Vagina (tissue), 2 donors: ENCODE measurements around the gene CCDC38. TPM values are rescaled to one million over a fixed set of nuclear protein-coding genes. Genes with fewer than 3 reads are reported as not detected.
"Not testable (repeated sequence)": the region's sequence is repeated elsewhere in the genome, so short reads cannot be mapped to it uniquely, and the experiment has no call there.

ENCODE experiments used
- DNase-seq, 2 donors: peaks; one replicate each; pipeline ENCODE4 v3.0.0-alpha.2; 2017; ENCODE audit errors: extremely low spot score in 2 of 2
- H3K27ac ChIP-seq: fragments of 200-600 bp; sonication (generic); one replicate; pipeline ENCODE4 v1.5.1; 2019
- H3K27me3 ChIP-seq: fragments of 200-600 bp; sonication (generic); one replicate; pipeline ENCODE4 v1.5.1; 2019
- H3K36me3 ChIP-seq, 2 donors: fragments of 200-600 bp; sonication (generic); one replicate each; pipeline ENCODE4 v1.5.1; 2017 to 2019
- H3K4me1 ChIP-seq: fragments of 200-600 bp; sonication (generic); one replicate; pipeline ENCODE4 v1.5.1; 2019
- H3K4me3 ChIP-seq, 2 donors: fragments of 200-600 bp; sonication (generic); 1 replicate in 1 of 2; 2 replicates in 1 of 2; pipeline ENCODE4 v1.5.1; 2016 to 2019
- H3K9me3 ChIP-seq: fragments of 200-600 bp; sonication (generic); one replicate; pipeline ENCODE4 v1.5.1; 2019
- CTCF ChIP-seq, 3 experiments: fragments of 450-650 bp in 2 of 3; fragments of 200-600 bp in 1 of 3; sonication (generic) in 1 of 3; IDR thresholded peaks; one replicate each; pipeline ENCODE4 v1.5.1; 2017 to 2019; ENCODE audit warnings: antibody characterized with exemption in 3 of 3, mild to moderate bottlenecking in 2 of 3, moderate library complexity in 2 of 3
- POLR2A ChIP-seq, 2 donors: fragments of 450-650 bp; IDR thresholded peaks; one replicate each; pipeline ENCODE4 v1.6.1; 2017; ENCODE audit warnings: antibody characterized with exemption in 2 of 2, mild to moderate bottlenecking in 2 of 2, moderate library complexity in 2 of 2
- POLR2AphosphoS5 ChIP-seq, 2 donors: sonication (generic); formaldehyde crosslinking; IDR thresholded peaks; one replicate each; pipeline ENCODE4 v1.9.0; 2017; ENCODE audit warnings: antibody characterized with exemption in 2 of 2, mild to moderate bottlenecking in 2 of 2, low read depth in 1 of 2; ENCODE audit not compliant: insufficient read depth in 1 of 2
- intact Hi-C: fragments of 100-400 bp; cut with DNase I; formaldehyde crosslinking; loops from one replicate; pipeline ENCODE4 v1.15.1; 2023
- total RNA-seq: library from RNA; depleted of rRNA; stranded (reverse); fragments of >200 nt; gene quantifications from one replicate; pipeline ENCODE4 v1.2.3, GENCODE V29; 2016

Gene CCDC38
- total RNA-seq, 1 donor from 2014 or later: not detected

DNA sequence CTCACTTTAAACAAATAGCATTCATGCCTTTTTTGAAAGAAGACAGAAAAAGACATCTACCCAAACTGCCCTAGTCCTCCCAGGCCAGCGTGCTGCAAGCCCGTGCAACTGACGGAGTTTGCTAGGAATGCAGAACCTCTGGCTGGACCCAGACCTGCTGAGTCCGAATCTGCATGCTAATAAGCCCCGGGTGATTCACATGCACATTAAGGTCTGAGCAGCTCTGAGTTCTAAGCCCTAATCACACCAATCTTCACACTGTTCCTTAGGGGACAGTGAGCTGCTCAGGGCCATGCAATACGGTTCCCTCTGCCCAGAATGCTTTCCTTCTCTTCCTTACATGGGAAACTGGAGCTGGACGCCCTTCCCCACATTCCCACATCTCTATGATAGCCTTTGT is 28.5 kb upstream of the CCDC38 start:
- no peak overlapping the region for H3K4me3 ChIP-seq
- H3K27ac ChIP-seq: no peak overlapping the region
- no peaks in the 10 kb centered on the region for H3K9me3 ChIP-seq
- no peaks in the 10 kb centered on the region for H3K36me3 ChIP-seq
- no peak for DNase-seq
- H3K4me1 ChIP-seq: no peaks in the 10 kb centered on the region
- TF ChIP-seq POLR2A (IDR thresholded peaks at IDR 0.05): no peak
- TF ChIP-seq POLR2AphosphoS5 (IDR thresholded peaks at IDR 0.05; ENCODE audit: insufficient read depth in 1 of 2, low read depth in 1 of 2): no peak
- TF ChIP-seq CTCF (IDR thresholded peaks at IDR 0.05): no peak
- H3K27me3 ChIP-seq: no peaks in the 10 kb centered on the region
- intact Hi-C loops: no loop called here

- H3K9me3 ChIP-seq, H3K27me3 ChIP-seq, H3K36me3 ChIP-seq, H3K27ac ChIP-seq, H3K4me3 ChIP-seq, H3K4me1 ChIP-seq, DNase-seq: not testable (repeated sequence)
- intact Hi-C loops: loop anchor here (10.0 kb wide), 1 partner anchor 1866 kb away; no protein-coding TSS in a partner anchor
Measured at GRCh38 chr12:95969116-95969515, 26.7 kb upstream of the CCDC38 start.

DNA sequence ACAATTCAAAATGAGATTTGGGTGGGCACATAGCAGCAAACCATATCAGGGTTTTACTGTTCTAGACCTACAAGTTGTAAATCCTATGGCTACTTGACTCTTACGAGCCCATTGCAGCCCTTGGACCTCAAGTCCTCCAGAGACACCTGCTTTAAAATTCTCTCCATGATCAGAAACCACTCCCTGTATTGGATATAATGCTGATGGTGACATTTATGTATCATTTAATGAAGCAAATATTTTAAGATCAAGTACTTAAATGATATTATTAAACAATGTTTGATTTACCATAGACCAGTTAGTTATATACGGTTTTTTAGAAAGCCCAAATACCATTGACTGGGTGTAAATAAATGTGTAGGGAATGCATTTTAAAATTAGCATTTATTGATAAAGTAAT is 24.9 kb upstream of the CCDC38 start:
- no peaks in the 10 kb centered on the region for H3K36me3 ChIP-seq
- TF ChIP-seq POLR2AphosphoS5 (IDR thresholded peaks at IDR 0.05; ENCODE audit: insufficient read depth in 1 of 2, low read depth in 1 of 2) (no peak), CTCF (IDR thresholded peaks at IDR 0.05) (no peak), POLR2A (IDR thresholded peaks at IDR 0.05) (no peak)
- intact Hi-C loops: loop anchor here (10.0 kb wide), 1 partner anchor 1868 kb away; no protein-coding TSS in a partner anchor

DNA sequence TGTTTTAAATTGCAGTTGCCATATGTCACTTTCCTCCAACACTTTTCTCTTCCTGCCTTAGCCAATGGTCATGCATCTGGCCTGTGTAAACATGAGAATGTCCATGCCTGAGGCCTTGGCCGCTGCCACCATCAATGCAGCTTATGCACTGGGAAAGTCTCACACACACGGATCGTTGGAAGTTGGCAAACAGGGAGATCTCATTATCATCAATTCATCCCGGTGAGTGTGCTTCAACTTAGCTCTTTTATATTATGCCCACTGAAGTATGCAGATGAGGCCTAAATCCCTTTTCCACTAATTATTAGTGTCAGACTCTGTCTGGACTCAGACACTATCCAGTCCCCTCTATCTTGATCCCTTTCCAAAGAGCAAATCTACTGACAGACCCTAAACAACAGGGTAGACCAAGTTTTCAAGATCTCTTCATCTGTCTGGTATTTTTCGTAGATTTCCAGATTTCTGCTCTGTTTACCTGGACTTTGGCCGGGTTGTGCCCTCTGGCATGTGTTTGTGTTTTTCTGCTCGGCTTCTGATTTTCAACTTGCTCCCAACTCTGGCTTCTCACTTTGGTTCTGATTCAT is 24.0 kb upstream of the CCDC38 start:
- intact Hi-C loops: loop anchor here (10.0 kb wide), 1 partner anchor 1868 kb away; no protein-coding TSS in a partner anchor
- no peaks in the 10 kb centered on the region for H3K27me3 ChIP-seq
- H3K27ac ChIP-seq: no peak overlapping the region
- H3K9me3 ChIP-seq: no peaks in the 10 kb centered on the region
- H3K36me3 ChIP-seq: no peaks in the 10 kb centered on the region
- no peak for DNase-seq
- TF ChIP-seq POLR2A (IDR thresholded peaks at IDR 0.05): no peak
- no peak for TF ChIP-seq POLR2AphosphoS5 (IDR thresholded peaks at IDR 0.05; ENCODE audit: insufficient read depth in 1 of 2, low read depth in 1 of 2)
- no peak for TF ChIP-seq CTCF (IDR thresholded peaks at IDR 0.05)
- H3K4me3 ChIP-seq: no peak overlapping the region
- no peaks in the 10 kb centered on the region for H3K4me1 ChIP-seq

More for the DNA sequence above, 24.9 kb upstream of the CCDC38 start:
- Histone ChIP-seq H3K27ac (no peak overlapping the region), H3K4me3 (no peak overlapping the region), H3K27me3 (no peaks in the 10 kb centered on the region), H3K4me1 (no peaks in the 10 kb centered on the region), H3K9me3 (no peaks in the 10 kb centered on the region)
- DNase-seq: no peak

- H3K27ac ChIP-seq: no peak overlapping the region
- H3K36me3 ChIP-seq: no peaks in the 10 kb centered on the region
- TF ChIP-seq POLR2AphosphoS5 (IDR thresholded peaks at IDR 0.05; ENCODE audit: insufficient read depth in 1 of 2, low read depth in 1 of 2) (no peak), POLR2A (IDR thresholded peaks at IDR 0.05) (no peak), CTCF (IDR thresholded peaks at IDR 0.05) (no peak)
- no peaks in the 10 kb centered on the region for H3K27me3 ChIP-seq
- no peak for DNase-seq
- intact Hi-C loops: loop anchor here (10.0 kb wide), 1 partner anchor 1872 kb away; no protein-coding TSS in a partner anchor
- H3K4me3 ChIP-seq: no peak overlapping the region
- H3K4me1 ChIP-seq: no peaks in the 10 kb centered on the region
- no peaks in the 10 kb centered on the region for H3K9me3 ChIP-seq
Measured at GRCh38 chr12:95963096-95963495, 20.7 kb upstream of the CCDC38 start.
